PC-3 (cell line): ENCODE measurements around the gene MIPEP. TPM values are rescaled to one million over a fixed set of nuclear protein-coding genes. Genes with fewer than 3 reads are reported as not detected.

Source experiments
- ATAC-seq: fragments of 200-7000 bp; cut with Tn5 transposase; 2 replicates; pipeline ENCODE4 v1.9.1; 2020; ENCODE audit warnings: mild to moderate bottlenecking, moderate library complexity
- BruUV-seq: library from RNA; stranded (reverse); fragments of 400-500 nt; replicated peaks from 2 replicates; lab custom pipeline; 2021; lab: Mats Ljungman, UMichigan
- CTCF ChIA-PET: fragments of 300-600 bp; sonication (Branson Sonifier 250); formaldehyde crosslinking; loops from one replicate; lab custom pipeline; 2022; ENCODE audit warnings: antibody characterized with exemption; lab: Charles Lee
- POLR2A ChIA-PET: fragments of 300-600 bp; sonication (Branson Sonifier 250); formaldehyde crosslinking; loops from one replicate; lab custom pipeline; 2022; ENCODE audit warnings: antibody characterized with exemption; ENCODE audit not compliant: unreplicated experiment; lab: Charles Lee
- DNase-seq: peaks from one replicate; pipeline ENCODE4 v3.0.0-alpha.2; 2015
- H2AFZ ChIP-seq: fragments of 300-600 bp; sonication (generic); 2 replicates; pipeline ENCODE4 v1.6.0; 2016; ENCODE audit warnings: antibody characterized with exemption, low read length
- H3F3A ChIP-seq: fragments of 300-600 bp; sonication (generic); one replicate; pipeline ENCODE4 v1.6.0; 2017; ENCODE audit warnings: antibody characterized with exemption, low read length, control low read depth, mild to moderate bottlenecking; ENCODE audit not compliant: unreplicated experiment
- H3K27ac ChIP-seq: fragments of 300-600 bp; sonication (generic); 2 replicates; pipeline ENCODE4 v1.5.1; 2016; ENCODE audit warnings: mild to moderate bottlenecking, low read length
- H3K27me3 ChIP-seq: fragments of 300-600 bp; sonication (generic); 2 replicates; pipeline ENCODE4 v1.6.1; 2016; ENCODE audit warnings: low read length, mixed read lengths
- H3K36me3 ChIP-seq: fragments of 300-600 bp; sonication (generic); 2 replicates; pipeline ENCODE4 v1.6.1; 2016; ENCODE audit warnings: low read depth, mixed run types, low read length, mixed read lengths
- H3K4me1 ChIP-seq: fragments of 300-600 bp; sonication (generic); 2 replicates; pipeline ENCODE4 v1.5.1; 2016; ENCODE audit warnings: low read length; ENCODE audit not compliant: insufficient read depth
- H3K4me2 ChIP-seq: fragments of 300-600 bp; sonication (generic); 2 replicates; pipeline ENCODE4 v1.6.0; 2016; ENCODE audit warnings: low read length
- H3K4me3 ChIP-seq: fragments of 300-600 bp; sonication (generic); 2 replicates; pipeline ENCODE4 v1.5.1; 2016; ENCODE audit warnings: mild to moderate bottlenecking, low read length, mixed read lengths
- H3K79me2 ChIP-seq: fragments of 300-600 bp; sonication (generic); 2 replicates; pipeline ENCODE4 v1.6.1; 2017; ENCODE audit warnings: low read length, mixed read lengths
- H3K9ac ChIP-seq: fragments of 300-600 bp; sonication (generic); 2 replicates; pipeline ENCODE4 v1.6.0; 2016; ENCODE audit warnings: mild to moderate bottlenecking, low read length
- H3K9me2 ChIP-seq: fragments of 300-600 bp; sonication (generic); replicated peaks from 2 replicates; pipeline ENCODE4 v1.6.1; 2016; ENCODE audit warnings: mixed run types, low read length, mixed read lengths
- H3K9me3 ChIP-seq: fragments of 300-600 bp; sonication (generic); 2 replicates; pipeline ENCODE4 v1.6.1; 2016; ENCODE audit warnings: low read length, mixed read lengths
- H4K20me1 ChIP-seq: fragments of 300-600 bp; sonication (generic); 2 replicates; pipeline ENCODE4 v1.6.1; 2016; ENCODE audit warnings: low read length, mixed read lengths
- CTCF ChIP-seq: fragments of 300-600 bp; sonication (generic); conservative IDR thresholded peaks from 2 replicates; pipeline ENCODE4 v1.5.1; 2017; ENCODE audit warnings: antibody characterized with exemption, low read depth, mild to moderate bottlenecking, low read length
- EZH2 ChIP-seq: fragments of 300-600 bp; sonication (generic); IDR thresholded peaks from one replicate; pipeline ENCODE4 v1.6.1; 2017; ENCODE audit warnings: antibody characterized with exemption, mild to moderate bottlenecking, low read length; ENCODE audit not compliant: unreplicated experiment
- EZH2phosphoT487 ChIP-seq: fragments of 300-600 bp; sonication (generic); IDR thresholded peaks from 2 replicates; pipeline ENCODE4 v1.6.1; 2018; ENCODE audit warnings: mild to moderate bottlenecking, antibody characterized with exemption, low read length, borderline replicate concordance
- intact Hi-C: fragments of 100-400 bp; cut with micrococcal nuclease; formaldehyde crosslinking; loops from 2 replicates; pipeline ENCODE4 v1.9.0; 2023
- total RNA-seq: library from RNA; depleted of rRNA; stranded (reverse); fragments of >200 nt; gene quantifications from 2 replicates; pipeline ENCODE4 v1.2.3, GENCODE V29; 2014

MIPEP gene
- total RNA-seq, 1 experiment from 2014 or later = 30.5 TPM

- POLR2A ChIA-PET = no interaction called here
- DNase-seq = no peak
- no TSS peak for BruUV-seq
- Histone ChIP-seq H3K36me3 (no peaks in the 10 kb centered on the region), H3K9me2 (no peaks in the 10 kb centered on the region), H3K9me3 (no peaks in the 10 kb centered on the region), H3K4me3 (no peak overlapping the region), H3K27ac (no peak overlapping the region), H3K4me2 (no peak overlapping the region), H4K20me1 (no peaks in the 10 kb centered on the region), H3F3A (no peaks in the 10 kb centered on the region), H3K79me2 (no peaks in the 10 kb centered on the region), H2AFZ (no peak overlapping the region), H3K9ac (no peak overlapping the region), H3K27me3 (no peaks in the 10 kb centered on the region), H3K4me1 (no peaks in the 10 kb centered on the region)
- TF ChIP-seq EZH2 (no peak), CTCF (no peak), EZH2phosphoT487 (no peak)
- CTCF ChIA-PET = no interaction called here
- intact Hi-C loops = no loop called here
- no peak for ATAC-seq
Measured at GRCh38 chr13:23817136-23817535, 72.1 kb downstream of the MIPEP start.

GRCh38 chr13:23813635-23814034, 75.6 kb downstream of the MIPEP start:
- DNase-seq = no peak
- no TSS peak for BruUV-seq
- Histone ChIP-seq H2AFZ (no peak overlapping the region), H3K4me2 (no peak overlapping the region), H3K9ac (no peak overlapping the region), H4K20me1 (no peaks in the 10 kb centered on the region), H3K36me3 (no peaks in the 10 kb centered on the region), H3K4me1 (peaks cover 17% of the 10 kb centered on the region), H3K27me3 (no peaks in the 10 kb centered on the region), H3K9me2 (no peaks in the 10 kb centered on the region), H3K27ac (no peak overlapping the region), H3K9me3 (no peaks in the 10 kb centered on the region), H3K4me3 (no peak overlapping the region), H3F3A (no peaks in the 10 kb centered on the region), H3K79me2 (no peaks in the 10 kb centered on the region)
- ChIA-PET CTCF (no interaction called here), POLR2A (no interaction called here)
- no peak for ATAC-seq
- intact Hi-C loops = no loop called here
- no peak for TF ChIP-seq CTCF
- TF ChIP-seq EZH2phosphoT487 = no peak
- no peak for TF ChIP-seq EZH2

GRCh38 chr13:23811366-23812062, 77.7 kb downstream of the MIPEP start:
- H3K9me3 ChIP-seq = no peaks in the 10 kb centered on the region
- H3K9me2 ChIP-seq = no peaks in the 10 kb centered on the region
- no peaks in the 10 kb centered on the region for H3K79me2 ChIP-seq
- no peaks in the 10 kb centered on the region for H3K36me3 ChIP-seq
- no TSS peak for BruUV-seq
- peak overlapping the region; percentile 44; the same call in 1 of the 2 replicates for H3K4me2 ChIP-seq
- H3K4me3 ChIP-seq = no peak overlapping the region
- no peak for TF ChIP-seq EZH2phosphoT487
- no peak for TF ChIP-seq CTCF
- no peak for TF ChIP-seq EZH2
- intact Hi-C loops = no loop called here
- H3K4me1 ChIP-seq = peaks cover 17% of the 10 kb centered on the region
- H3F3A ChIP-seq = no peaks in the 10 kb centered on the region
- no peaks in the 10 kb centered on the region for H4K20me1 ChIP-seq
- POLR2A ChIA-PET = interaction anchor here (0.5 kb wide), 2 partner anchors 40 to 77 kb away, joined by 3 read pairs; no protein-coding TSS in a partner anchor
- DNase-seq (peak; percentile 70), ATAC-seq (peak; percentile 82)
- H3K27me3 ChIP-seq = no peaks in the 10 kb centered on the region
- H3K9ac ChIP-seq = no peak overlapping the region
- H3K27ac ChIP-seq = peak overlapping the region; percentile 33
- H2AFZ ChIP-seq = no peak overlapping the region
- CTCF ChIA-PET = no interaction called here
